ENCODE results near the gene SLC26A11.

DNA sequence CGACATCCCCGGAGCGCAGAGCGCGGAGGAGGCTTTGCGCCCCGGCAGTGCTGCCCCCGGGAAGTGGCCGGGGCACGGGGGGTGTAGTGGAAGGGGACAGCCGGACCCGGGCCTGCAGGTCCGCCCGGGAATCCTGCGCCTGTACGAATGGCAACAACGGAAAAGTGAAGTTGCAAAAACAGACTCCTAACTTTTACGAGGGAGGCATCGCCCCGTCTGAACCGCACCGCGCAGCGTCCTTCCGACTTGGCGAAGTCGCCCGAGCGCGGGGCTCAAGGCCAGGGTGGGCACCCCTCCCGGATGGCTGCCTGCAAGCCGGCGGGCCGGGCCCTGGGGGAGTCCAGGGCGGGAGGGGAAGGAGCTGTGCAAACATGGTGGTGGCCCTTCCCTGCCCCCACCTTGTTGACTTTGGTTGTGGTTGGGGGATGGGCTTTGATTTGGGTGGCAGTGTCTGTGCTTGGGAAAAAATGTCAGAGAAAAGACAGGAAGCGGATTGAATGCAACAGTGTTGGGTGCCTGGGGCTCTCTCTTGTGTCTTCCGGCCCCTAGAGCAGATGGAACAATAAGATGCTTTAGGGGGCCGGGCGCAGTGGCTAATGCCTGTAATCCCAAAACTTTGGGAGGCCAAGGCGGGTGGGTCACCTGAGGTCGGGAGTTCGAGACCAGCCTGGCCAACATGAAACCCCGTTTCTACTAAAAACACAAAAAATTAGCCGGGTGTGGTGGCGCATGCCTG, 41.1 kb downstream of the SLC26A11 start:
- TF ChIP-seq CTCF (IDR thresholded peaks at IDR 0.05) (no peak), EP300 (IDR thresholded peaks at IDR 0.05) (no peak), POLR2A (IDR thresholded peaks at IDR 0.05) (no peak)

Measured in gastroesophageal sphincter (tissue), 3 donors.